Ascending aorta (tissue), 2 donors: ENCODE measurements around the gene PFAS. TPM values are rescaled to one million over a fixed set of nuclear protein-coding genes. Genes with fewer than 3 reads are reported as not detected.

ENCODE experiments used
- DNase-seq, 2 donors: peaks; one replicate each; pipeline ENCODE4 v3.0.0-alpha.2; 2019; ENCODE audit warnings: low spot score in 2 of 2
- H3K27ac ChIP-seq, 2 donors: fragments of 200-600 bp; sonication (generic); one replicate each; pipeline ENCODE4 v1.5.1; 2016 to 2017; ENCODE audit warnings: mild to moderate bottlenecking in 1 of 2
- H3K27me3 ChIP-seq: fragments of 200-600 bp; sonication (generic); one replicate; pipeline ENCODE4 v1.5.1; 2017
- H3K36me3 ChIP-seq, 2 donors: fragments of 200-600 bp; sonication (generic); one replicate each; pipeline ENCODE4 v1.5.1; 2016
- H3K4me1 ChIP-seq, 2 donors: fragments of 200-600 bp; sonication (generic); one replicate each; pipeline ENCODE4 v1.5.1; 2016 to 2017; ENCODE audit warnings: mild to moderate bottlenecking in 1 of 2
- H3K4me3 ChIP-seq, 2 donors: fragments of 200-600 bp; sonication (generic); one replicate each; pipeline ENCODE4 v1.5.1; 2016 to 2017; ENCODE audit warnings: mild to moderate bottlenecking in 1 of 2
- H3K9me3 ChIP-seq, 2 donors: fragments of 200-600 bp; sonication (generic); one replicate each; pipeline ENCODE4 v1.5.1; 2016
- intact Hi-C: fragments of 100-400 bp; cut with DNase I; formaldehyde crosslinking; loops from one replicate; pipeline ENCODE4 v1.15.1; 2023
- total RNA-seq: library from RNA; depleted of rRNA; stranded (reverse); fragments of >200 nt; gene quantifications from one replicate; pipeline ENCODE4 v1.1.0, GENCODE V29; 2016
- TF ChIP-seq, protein P1 (sequence below), 3 experiments: fragments of 200-600 bp in 2 of 3; fragments of 450-650 bp in 1 of 3; sonication (generic) in 2 of 3; IDR thresholded peaks; one replicate each; pipeline ENCODE4 v1.5.1; 2016 to 2019; ENCODE audit warnings: antibody characterized with exemption in 3 of 3, mild to moderate bottlenecking in 1 of 3, moderate library complexity in 1 of 3

PFAS gene
- total RNA-seq, 1 donor from 2014 or later: 108 TPM

DNA sequence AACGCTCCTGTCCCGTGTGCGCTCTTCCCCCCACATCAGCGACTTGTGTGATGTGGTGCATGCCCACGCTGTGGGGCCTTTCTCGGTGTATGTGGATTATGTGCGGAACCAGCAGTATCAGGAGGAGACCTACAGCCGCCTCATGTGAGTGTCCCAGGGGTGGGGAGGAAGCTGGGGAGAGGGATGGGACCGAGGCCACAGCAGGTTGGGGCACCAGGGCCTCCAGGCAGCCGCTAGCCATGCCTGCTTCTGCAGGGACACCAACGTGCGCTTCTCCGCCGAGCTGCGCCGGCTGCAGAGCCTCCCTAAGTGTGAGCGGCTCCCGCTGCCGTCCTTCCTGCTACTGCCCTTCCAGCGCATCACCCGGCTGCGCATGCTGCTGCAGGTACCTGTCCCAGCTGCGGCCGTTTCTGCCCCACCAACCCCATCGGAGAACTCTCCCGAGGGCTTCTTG lies 66.7 kb downstream of the PFAS start:
- TF ChIP-seq, protein P1, sequence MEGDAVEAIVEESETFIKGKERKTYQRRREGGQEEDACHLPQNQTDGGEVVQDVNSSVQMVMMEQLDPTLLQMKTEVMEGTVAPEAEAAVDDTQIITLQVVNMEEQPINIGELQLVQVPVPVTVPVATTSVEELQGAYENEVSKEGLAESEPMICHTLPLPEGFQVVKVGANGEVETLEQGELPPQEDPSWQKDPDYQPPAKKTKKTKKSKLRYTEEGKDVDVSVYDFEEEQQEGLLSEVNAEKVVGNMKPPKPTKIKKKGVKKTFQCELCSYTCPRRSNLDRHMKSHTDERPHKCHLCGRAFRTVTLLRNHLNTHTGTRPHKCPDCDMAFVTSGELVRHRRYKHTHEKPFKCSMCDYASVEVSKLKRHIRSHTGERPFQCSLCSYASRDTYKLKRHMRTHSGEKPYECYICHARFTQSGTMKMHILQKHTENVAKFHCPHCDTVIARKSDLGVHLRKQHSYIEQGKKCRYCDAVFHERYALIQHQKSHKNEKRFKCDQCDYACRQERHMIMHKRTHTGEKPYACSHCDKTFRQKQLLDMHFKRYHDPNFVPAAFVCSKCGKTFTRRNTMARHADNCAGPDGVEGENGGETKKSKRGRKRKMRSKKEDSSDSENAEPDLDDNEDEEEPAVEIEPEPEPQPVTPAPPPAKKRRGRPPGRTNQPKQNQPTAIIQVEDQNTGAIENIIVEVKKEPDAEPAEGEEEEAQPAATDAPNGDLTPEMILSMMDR (IDR thresholded peaks at IDR 0.05): no peak
- no peak overlapping the region for H3K4me3 ChIP-seq
- DNase-seq: no peak
- no peak overlapping the region for H3K27ac ChIP-seq
- no peaks in the 10 kb centered on the region for H3K4me1 ChIP-seq
- H3K9me3 ChIP-seq: no peaks in the 10 kb centered on the region
- intact Hi-C loops: no loop called here
- no peaks in the 10 kb centered on the region for H3K27me3 ChIP-seq
- H3K36me3 ChIP-seq: no peaks in the 10 kb centered on the region

DNA sequence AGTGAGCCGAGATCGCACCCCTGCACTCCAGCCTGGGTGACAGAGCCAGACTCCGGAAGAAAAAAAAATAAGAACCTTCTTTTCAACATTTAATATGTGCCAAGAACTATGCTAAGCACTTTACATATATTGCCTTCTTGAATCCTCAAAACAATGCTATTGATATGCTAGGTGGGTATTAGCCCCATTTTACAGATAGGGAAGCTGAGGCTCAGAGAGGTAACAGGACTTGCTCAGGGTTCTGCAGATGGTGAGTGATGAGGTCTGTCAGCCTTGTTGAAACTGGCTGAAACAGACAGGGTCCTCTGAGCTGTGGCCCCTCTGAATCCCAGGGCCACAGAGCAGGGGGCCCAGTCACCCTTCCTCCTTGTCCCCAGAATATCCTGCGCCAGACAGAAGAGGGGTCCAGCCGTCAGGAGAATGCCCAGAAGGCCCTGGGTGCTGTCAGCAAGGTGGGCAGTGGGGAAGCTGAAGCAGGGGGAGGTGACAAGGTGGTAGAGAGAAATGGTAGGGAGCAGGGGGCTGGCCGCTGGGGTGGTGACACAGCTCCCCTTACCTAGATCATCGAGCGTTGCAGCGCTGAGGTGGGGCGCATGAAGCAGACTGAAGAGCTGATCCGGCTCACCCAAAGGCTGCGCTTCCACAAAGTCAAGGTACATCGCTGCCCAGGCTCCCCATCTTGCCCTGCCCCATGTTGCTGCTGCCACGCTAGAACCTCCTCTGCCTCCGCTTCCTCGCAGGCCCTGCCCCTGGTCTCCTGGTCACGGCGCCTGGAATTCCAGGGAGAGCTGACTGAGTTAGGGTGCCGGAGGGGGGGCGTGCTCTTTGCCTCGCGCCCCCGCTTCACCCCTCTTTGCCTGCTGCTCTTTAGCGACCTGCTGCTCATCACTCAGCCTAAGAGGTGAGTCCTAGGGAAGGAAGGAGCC lies 69.2 kb downstream of the PFAS start:
- Histone ChIP-seq H3K27me3 (no peaks in the 10 kb centered on the region), H3K36me3 (no peaks in the 10 kb centered on the region), H3K9me3 (no peaks in the 10 kb centered on the region), H3K4me3 (no peak overlapping the region), H3K4me1 (no peaks in the 10 kb centered on the region), H3K27ac (no peak overlapping the region)
- TF ChIP-seq, protein P1 (IDR thresholded peaks at IDR 0.05): no peak
- DNase-seq: no peak
- intact Hi-C loops: no loop called here

Other genes with a start within 250 kb of the PFAS start
- gene GUCY2D, start 246.7 kb upstream of the PFAS start, total RNA-seq: not detected
- gene ALOX15B, start 210.2 kb upstream of the PFAS start, total RNA-seq: 2.3 TPM
- not detected for gene ALOX12B, start 161.6 kb upstream of the PFAS start, total RNA-seq
- gene ALOXE3, start 130.8 kb upstream of the PFAS start, total RNA-seq: not detected
- not detected for gene HES7, start 125.2 kb upstream of the PFAS start, total RNA-seq
- gene PER1, start 96.9 kb upstream of the PFAS start, total RNA-seq: 178 TPM
- gene VAMP2, start 86.3 kb upstream of the PFAS start, total RNA-seq: 28.3 TPM
- 1.6 TPM for gene TMEM107, start 72.9 kb upstream of the PFAS start, total RNA-seq
- gene BORCS6, start 59.1 kb upstream of the PFAS start, total RNA-seq: 29.5 TPM
- gene AURKB, start 38.7 kb upstream of the PFAS start, total RNA-seq: not detected
- 18.8 TPM for gene CTC1, start 1.2 kb upstream of the PFAS start, total RNA-seq
- 15.5 TPM for gene RANGRF, start 39.4 kb downstream of the PFAS start, total RNA-seq
- gene SLC25A35, start 46.1 kb downstream of the PFAS start, total RNA-seq: 0.53 TPM
- 321 TPM for gene ARHGEF15, start 61.0 kb downstream of the PFAS start, total RNA-seq
- not detected for gene ODF4, start 90.6 kb downstream of the PFAS start, total RNA-seq
- 1,547 TPM for gene RPL26, start 133.9 kb downstream of the PFAS start, total RNA-seq
- gene RNF222, start 148.5 kb downstream of the PFAS start, total RNA-seq: not detected
- 103 TPM for gene NDEL1, start 186.6 kb downstream of the PFAS start, total RNA-seq